ENCODE results near the gene NPTXR.

NPTXR gene

GRCh38 chr22:38776086-38776485 is 67.7 kb downstream of the NPTXR start:
- TF ChIP-seq CTCF (IDR thresholded peaks at IDR 0.05; ENCODE audit: low read depth, low read length): no peak
- no peak overlapping the region for H3K4me3 ChIP-seq (ENCODE audit: low read depth, low read length)

- H3K4me3 ChIP-seq (ENCODE audit: low read depth, low read length): no peak overlapping the region
- TF ChIP-seq CTCF (IDR thresholded peaks at IDR 0.05; ENCODE audit: low read depth, low read length): no peak
Observed at GRCh38 chr22:38775656-38776055, 68.2 kb downstream of the NPTXR start.

GRCh38 chr22:38774496-38775166 is 69.2 kb downstream of the NPTXR start:
- no peak overlapping the region for H3K4me3 ChIP-seq (ENCODE audit: low read depth, low read length)
- TF ChIP-seq CTCF (IDR thresholded peaks at IDR 0.05; ENCODE audit: low read depth, low read length): no peak

GRCh38 chr22:38773363-38773946 is 70.4 kb downstream of the NPTXR start:
- no peak for TF ChIP-seq CTCF (IDR thresholded peaks at IDR 0.05; ENCODE audit: low read depth, low read length)
- H3K4me3 ChIP-seq (ENCODE audit: low read depth, low read length): no peak overlapping the region

- no peak for TF ChIP-seq CTCF (IDR thresholded peaks at IDR 0.05; ENCODE audit: low read depth, low read length)
- H3K4me3 ChIP-seq (ENCODE audit: low read depth, low read length): no peak overlapping the region
Observed at GRCh38 chr22:38772623-38772873, 71.3 kb downstream of the NPTXR start.

GRCh38 chr22:38770257-38770949 is 73.4 kb downstream of the NPTXR start:
- no peak for TF ChIP-seq CTCF (IDR thresholded peaks at IDR 0.05; ENCODE audit: low read depth, low read length)
- H3K4me3 ChIP-seq (ENCODE audit: low read depth, low read length): no peak overlapping the region
